Neural progenitor cell (in vitro differentiated cells): Measurements from ENCODE around the gene GABBR2. TPM values are rescaled to one million over a fixed set of nuclear protein-coding genes. Genes with fewer than 3 reads are reported as not detected.
A peak's percentile ranks its signal among the peaks of the same experiment; 100 is the strongest.

Experiments used
- DNase-seq: peaks from one replicate; pipeline ENCODE4 v3.0.0-alpha.2; 2016; ENCODE audit warnings: low spot score
- H2AFZ ChIP-seq: fragments of 200-600 bp; sonication (generic); replicated peaks from 2 replicates; pipeline ENCODE4 v1.6.1; 2016; ENCODE audit warnings: antibody characterized with exemption
- H3F3A ChIP-seq: fragments of 200-600 bp; sonication (generic); 2 replicates; pipeline ENCODE4 v1.6.1; 2016; ENCODE audit warnings: antibody characterized with exemption, low read depth
- H3K27ac ChIP-seq: fragments of 200-600 bp; sonication (generic); 2 replicates; pipeline ENCODE4 v1.5.1; 2016; ENCODE audit warnings: mild to moderate bottlenecking
- H3K27me3 ChIP-seq: fragments of 200-600 bp; sonication (generic); 2 replicates; pipeline ENCODE4 v1.6.1; 2016; ENCODE audit warnings: mild to moderate bottlenecking, moderate library complexity
- H3K36me3 ChIP-seq: fragments of 200-600 bp; sonication (generic); 2 replicates; pipeline ENCODE4 v1.5.1; 2016
- H3K4me1 ChIP-seq: fragments of 200-600 bp; sonication (generic); 2 replicates; pipeline ENCODE4 v1.6.1; 2016; ENCODE audit warnings: mixed run types
- H3K4me2 ChIP-seq: fragments of 200-600 bp; sonication (generic); 2 replicates; pipeline ENCODE4 v1.6.1; 2016
- H3K4me3 ChIP-seq: fragments of 200-600 bp; sonication (generic); 2 replicates; pipeline ENCODE4 v1.5.1; 2016
- H3K79me2 ChIP-seq: fragments of 200-600 bp; sonication (generic); 2 replicates; pipeline ENCODE4 v1.6.1; 2016; ENCODE audit warnings: low read depth
- H3K9ac ChIP-seq: fragments of 200-600 bp; sonication (generic); 2 replicates; pipeline ENCODE4 v1.6.1; 2016
- H3K9me3 ChIP-seq: fragments of 200-600 bp; sonication (generic); 2 replicates; pipeline ENCODE4 v1.5.1; 2016; ENCODE audit warnings: low read depth
- H4K20me1 ChIP-seq: fragments of 200-600 bp; sonication (generic); 2 replicates; pipeline ENCODE4 v1.6.1; 2016; ENCODE audit warnings: low read depth
- H3K27ac Mint-ChIP-seq: 3 replicates; pipeline ENCODE4 v1.8.0; 2021; ENCODE audit warnings: mixed read lengths
- H3K27me3 Mint-ChIP-seq: 2 replicates; pipeline ENCODE4 v1.8.0; 2022; ENCODE audit warnings: low read depth, mild to moderate bottlenecking, inconsistent platforms, moderate library complexity, mixed read lengths; ENCODE audit not compliant: insufficient read depth
- H3K36me3 Mint-ChIP-seq: 3 replicates; pipeline ENCODE4 v1.8.0; 2021; ENCODE audit warnings: mixed read lengths
- H3K4me1 Mint-ChIP-seq: 3 replicates; pipeline ENCODE4 v1.8.0; 2021; ENCODE audit warnings: mixed read lengths
- H3K4me3 Mint-ChIP-seq: 3 replicates; pipeline ENCODE4 v1.8.0; 2021; ENCODE audit warnings: mild to moderate bottlenecking, moderate library complexity, mixed read lengths
- H3K9me3 Mint-ChIP-seq: 3 replicates; pipeline ENCODE4 v1.8.0; 2020; ENCODE audit warnings: mixed read lengths
- CTCF ChIP-seq: fragments of 200-600 bp; sonication (generic); IDR thresholded peaks from 2 replicates; pipeline ENCODE4 v1.5.1; 2017; ENCODE audit warnings: antibody characterized with exemption, mild to moderate bottlenecking
- EZH2 ChIP-seq: fragments of 200-600 bp; sonication (generic); IDR thresholded peaks from 2 replicates; pipeline ENCODE4 v1.6.1; 2017; ENCODE audit warnings: antibody characterized with exemption, mild to moderate bottlenecking, moderate library complexity
- EZH2phosphoT487 ChIP-seq: fragments of 200-600 bp; sonication (generic); IDR thresholded peaks from 2 replicates; pipeline ENCODE4 v1.6.1; 2017; ENCODE audit warnings: antibody characterized with exemption
- total RNA-seq: library from RNA; depleted of rRNA; stranded (reverse); fragments of >200 nt; gene quantifications from 2 replicates; pipeline ENCODE4 v1.2.3, GENCODE V29; 2015; ENCODE audit warnings: low replicate concordance

Gene GABBR2
- total RNA-seq, 1 donor from 2014 or later: not detected

- Histone ChIP-seq H2AFZ (no peak overlapping the region), H3K36me3 (no peaks in the 10 kb centered on the region), H3K9me3 (no peaks in the 10 kb centered on the region), H3K4me2 (no peak overlapping the region), H3K4me1 (no peaks in the 10 kb centered on the region), H3K4me3 (no peak overlapping the region), H3K27me3 (no peaks in the 10 kb centered on the region), H3K9ac (no peak overlapping the region), H3K27ac (no peak overlapping the region), H3K79me2 (no peaks in the 10 kb centered on the region), H3F3A (no peaks in the 10 kb centered on the region), H4K20me1 (no peaks in the 10 kb centered on the region)
- Mint-ChIP-seq H3K27me3 (no peaks in the 10 kb centered on the region), H3K36me3 (no peaks in the 10 kb centered on the region), H3K4me3 (no peak overlapping the region), H3K4me1 (peaks cover 10% of the 10 kb centered on the region), H3K27ac (peak overlapping the region; percentile 64), H3K9me3 (no peaks in the 10 kb centered on the region)
- no peak for TF ChIP-seq EZH2phosphoT487
- TF ChIP-seq CTCF: no peak
- TF ChIP-seq EZH2: no peak
- DNase-seq: no peak
Observed at GRCh38 chr9:98485706-98486105, 223.0 kb downstream of the GABBR2 start.

- Histone ChIP-seq H3F3A (no peaks in the 10 kb centered on the region), H2AFZ (no peak overlapping the region), H3K27me3 (no peaks in the 10 kb centered on the region), H3K4me1 (no peaks in the 10 kb centered on the region), H3K9ac (no peak overlapping the region), H3K4me2 (no peak overlapping the region), H3K27ac (no peak overlapping the region), H3K4me3 (no peak overlapping the region), H3K36me3 (no peaks in the 10 kb centered on the region), H4K20me1 (no peaks in the 10 kb centered on the region), H3K9me3 (no peaks in the 10 kb centered on the region), H3K79me2 (no peaks in the 10 kb centered on the region)
- Mint-ChIP-seq H3K36me3 (no peaks in the 10 kb centered on the region), H3K4me3 (no peak overlapping the region), H3K4me1 (peaks cover 10% of the 10 kb centered on the region), H3K27me3 (peaks cover 3% of the 10 kb centered on the region), H3K27ac (peak overlapping the region; percentile 15), H3K9me3 (no peaks in the 10 kb centered on the region)
- DNase-seq: peak; percentile 22
- TF ChIP-seq CTCF: no peak
- TF ChIP-seq EZH2phosphoT487: no peak
- no peak for TF ChIP-seq EZH2
Observed at GRCh38 chr9:98484162-98484561, 224.6 kb downstream of the GABBR2 start.

GRCh38 chr9:98482226-98482625, 226.5 kb downstream of the GABBR2 start:
- H2AFZ ChIP-seq: no peak overlapping the region
- no peaks in the 10 kb centered on the region for H3K27me3 ChIP-seq
- H3K9ac ChIP-seq: no peak overlapping the region
- DNase-seq: no peak
- H4K20me1 ChIP-seq: no peaks in the 10 kb centered on the region
- no peak overlapping the region for H3K27ac ChIP-seq
- Mint-ChIP-seq H3K27me3 (peaks cover 5% of the 10 kb centered on the region), H3K4me3 (no peak overlapping the region), H3K4me1 (peaks cover 6% of the 10 kb centered on the region), H3K36me3 (no peaks in the 10 kb centered on the region), H3K27ac (no peak overlapping the region), H3K9me3 (no peaks in the 10 kb centered on the region)
- H3K4me3 ChIP-seq: no peak overlapping the region
- H3K4me2 ChIP-seq: no peak overlapping the region
- no peak for TF ChIP-seq CTCF
- no peak for TF ChIP-seq EZH2phosphoT487
- no peak for TF ChIP-seq EZH2
- no peaks in the 10 kb centered on the region for H3K36me3 ChIP-seq
- no peaks in the 10 kb centered on the region for H3K4me1 ChIP-seq
- H3K79me2 ChIP-seq: no peaks in the 10 kb centered on the region
- H3F3A ChIP-seq: no peaks in the 10 kb centered on the region
- H3K9me3 ChIP-seq: no peaks in the 10 kb centered on the region

GRCh38 chr9:98481676-98482075, 227.1 kb downstream of the GABBR2 start:
- Histone ChIP-seq H2AFZ (no peak overlapping the region), H3K27ac (no peak overlapping the region), H3F3A (no peaks in the 10 kb centered on the region), H3K79me2 (no peaks in the 10 kb centered on the region), H4K20me1 (no peaks in the 10 kb centered on the region), H3K4me3 (no peak overlapping the region), H3K4me2 (no peak overlapping the region), H3K36me3 (no peaks in the 10 kb centered on the region), H3K9ac (no peak overlapping the region), H3K4me1 (no peaks in the 10 kb centered on the region), H3K9me3 (no peaks in the 10 kb centered on the region), H3K27me3 (no peaks in the 10 kb centered on the region)
- TF ChIP-seq EZH2phosphoT487 (no peak), CTCF (no peak), EZH2 (no peak)
- H3K4me1 Mint-ChIP-seq: peaks cover 6% of the 10 kb centered on the region
- H3K4me3 Mint-ChIP-seq: no peak overlapping the region
- peaks cover 5% of the 10 kb centered on the region for H3K27me3 Mint-ChIP-seq
- H3K9me3 Mint-ChIP-seq: no peaks in the 10 kb centered on the region
- no peaks in the 10 kb centered on the region for H3K36me3 Mint-ChIP-seq
- H3K27ac Mint-ChIP-seq: no peak overlapping the region
- no peak for DNase-seq
